Activated CD4-positive, alpha-beta T cell treated with anti-CD3 and anti-CD28 coated beads, Interleukin-2, Interleukin-4, amounts not matched to agents 100 ng/mL and 50 ng/mL, durations not matched to agents 16 hours and 8 hours (primary cell): ENCODE data around the gene EFNB2.

Source experiments
- DNase-seq: peaks from one replicate; pipeline ENCODE4 v3.0.0-alpha.2; 2020; ENCODE audit warnings: low spot score

The EFNB2 gene, protein sequence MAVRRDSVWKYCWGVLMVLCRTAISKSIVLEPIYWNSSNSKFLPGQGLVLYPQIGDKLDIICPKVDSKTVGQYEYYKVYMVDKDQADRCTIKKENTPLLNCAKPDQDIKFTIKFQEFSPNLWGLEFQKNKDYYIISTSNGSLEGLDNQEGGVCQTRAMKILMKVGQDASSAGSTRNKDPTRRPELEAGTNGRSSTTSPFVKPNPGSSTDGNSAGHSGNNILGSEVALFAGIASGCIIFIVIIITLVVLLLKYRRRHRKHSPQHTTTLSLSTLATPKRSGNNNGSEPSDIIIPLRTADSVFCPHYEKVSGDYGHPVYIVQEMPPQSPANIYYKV

DNA sequence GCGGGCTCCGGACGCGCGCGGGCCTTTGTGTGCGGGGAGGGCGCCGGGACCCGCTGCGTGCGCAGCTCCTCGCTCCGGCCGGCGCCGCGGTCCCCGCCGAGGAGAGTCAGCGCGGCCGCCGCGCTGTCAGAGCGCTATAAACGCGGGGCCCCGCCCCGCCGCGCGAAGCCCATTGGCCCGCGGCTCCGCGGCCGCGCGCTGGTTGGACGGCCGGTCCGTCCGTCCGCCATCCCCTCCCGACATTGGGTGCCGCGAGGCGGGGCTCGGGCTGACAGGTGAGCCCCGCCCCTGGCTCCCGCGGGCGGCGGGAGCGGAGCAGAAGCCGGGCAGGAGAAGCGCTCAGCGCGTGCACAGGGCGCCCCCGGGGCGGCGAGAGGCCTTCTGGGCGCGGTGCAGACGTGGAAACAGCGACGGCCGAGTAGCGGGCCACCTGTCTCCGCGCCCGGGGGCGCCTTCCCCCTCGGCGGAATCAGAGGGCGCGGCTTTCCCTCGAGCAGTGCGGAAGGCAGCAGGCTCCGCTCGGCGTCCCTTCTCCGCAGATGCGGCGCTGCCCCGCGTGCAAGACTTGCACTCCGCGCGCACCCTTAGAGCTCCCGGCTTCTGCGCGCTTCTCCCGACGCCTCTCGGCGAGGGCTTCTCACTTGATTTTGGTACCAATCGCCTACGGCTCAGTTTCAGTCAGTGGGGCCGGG lies at the start of gene EFNB2:
TSS of gene EFNB2 (minus strand) at position 111 of the 692 bp plus-strand sequence. CDS start 698 bp downstream, outside the sequence.
- peak; percentile 87 for DNase-seq

DNA sequence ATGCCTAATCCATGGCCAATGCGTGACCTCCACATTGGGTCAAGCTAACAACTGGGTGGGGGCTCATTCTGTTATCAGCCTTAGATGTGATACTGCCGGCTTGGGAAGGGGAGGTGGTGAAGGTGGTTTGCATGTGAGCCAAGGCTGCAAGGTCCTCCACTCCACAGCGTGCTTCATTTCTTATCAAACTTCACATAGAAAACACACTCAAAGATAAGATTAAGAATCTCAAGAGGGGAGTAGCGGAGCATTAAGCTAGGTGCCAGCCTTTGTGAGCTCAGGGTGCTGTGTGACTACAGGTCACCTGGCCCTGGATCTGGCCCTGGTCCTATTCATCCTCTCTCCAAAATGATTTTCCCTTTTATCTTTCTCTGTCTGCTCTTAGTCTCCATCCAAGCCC lies 45.8 kb upstream of the EFNB2 start:
- no peak for DNase-seq

DNA sequence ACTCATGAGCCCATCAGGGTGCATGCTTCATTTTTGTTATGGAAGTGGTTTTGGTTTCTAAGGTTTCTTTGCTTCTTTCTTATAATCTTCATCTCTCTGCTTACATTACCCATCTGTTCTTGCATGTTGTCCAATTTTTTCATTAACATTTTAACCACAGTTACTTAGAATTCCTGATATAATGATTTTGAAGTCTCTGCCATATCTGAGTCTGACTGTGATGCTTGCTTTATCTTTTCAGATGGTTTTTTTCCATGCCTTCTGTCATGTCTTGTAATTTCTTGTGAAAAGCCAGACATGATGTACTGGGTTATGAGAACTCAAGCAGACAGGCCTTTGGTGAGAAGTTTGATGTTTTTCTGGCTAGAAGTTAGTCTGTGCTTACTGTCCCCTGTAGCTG lies 40.4 kb upstream of the EFNB2 start:
- DNase-seq, result no peak

DNA sequence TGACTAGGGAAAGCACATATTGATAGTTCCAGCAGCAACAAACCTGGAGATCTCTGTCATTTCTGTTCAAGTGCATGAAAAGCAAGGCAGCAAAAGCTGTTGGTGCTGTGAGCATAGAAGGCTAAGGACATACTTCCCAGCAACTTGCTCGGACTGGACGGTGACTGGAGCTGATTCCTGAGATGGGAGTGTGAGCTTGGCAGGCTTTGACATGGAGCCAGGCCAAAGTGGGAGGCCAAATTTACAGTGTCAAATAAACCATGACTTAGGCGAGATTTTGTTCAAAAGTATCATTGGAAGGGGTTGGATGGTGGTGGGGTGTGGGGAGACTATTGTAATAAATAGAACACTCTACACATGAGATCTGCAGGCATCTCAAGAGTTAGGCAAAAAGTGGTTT lies 38.4 kb upstream of the EFNB2 start:
- DNase-seq, result no peak

GRCh38 chr13:106573284-106573846 lies 37.9 kb upstream of the EFNB2 start:
- no peak for DNase-seq

DNA sequence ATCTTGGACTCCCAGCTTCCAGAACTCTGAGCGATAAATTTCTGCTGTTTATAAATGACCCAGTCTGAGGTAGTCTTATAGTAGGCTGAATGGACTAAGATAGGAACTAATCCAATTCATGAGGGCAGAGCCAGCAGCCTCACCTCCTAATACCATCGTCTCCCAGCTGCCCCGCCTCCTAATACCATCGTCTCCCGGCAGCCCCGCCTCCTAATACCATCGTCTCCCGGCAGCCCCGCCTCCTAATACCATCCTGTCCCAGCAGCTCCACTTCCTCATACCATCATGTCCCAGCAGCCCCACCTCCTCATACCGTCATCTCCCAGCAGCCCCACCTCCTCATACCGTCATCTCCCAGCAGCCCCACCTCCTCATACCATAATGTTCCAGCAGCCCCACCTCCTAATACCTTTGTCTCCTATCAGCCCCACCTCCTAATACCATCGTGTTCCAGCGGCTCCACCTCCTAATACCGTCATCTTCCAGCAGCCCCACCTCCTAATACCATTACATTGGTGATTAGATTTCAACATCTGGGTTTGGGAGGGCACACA lies 34.9 kb upstream of the EFNB2 start:
- DNase-seq, result peak; percentile 12

DNA sequence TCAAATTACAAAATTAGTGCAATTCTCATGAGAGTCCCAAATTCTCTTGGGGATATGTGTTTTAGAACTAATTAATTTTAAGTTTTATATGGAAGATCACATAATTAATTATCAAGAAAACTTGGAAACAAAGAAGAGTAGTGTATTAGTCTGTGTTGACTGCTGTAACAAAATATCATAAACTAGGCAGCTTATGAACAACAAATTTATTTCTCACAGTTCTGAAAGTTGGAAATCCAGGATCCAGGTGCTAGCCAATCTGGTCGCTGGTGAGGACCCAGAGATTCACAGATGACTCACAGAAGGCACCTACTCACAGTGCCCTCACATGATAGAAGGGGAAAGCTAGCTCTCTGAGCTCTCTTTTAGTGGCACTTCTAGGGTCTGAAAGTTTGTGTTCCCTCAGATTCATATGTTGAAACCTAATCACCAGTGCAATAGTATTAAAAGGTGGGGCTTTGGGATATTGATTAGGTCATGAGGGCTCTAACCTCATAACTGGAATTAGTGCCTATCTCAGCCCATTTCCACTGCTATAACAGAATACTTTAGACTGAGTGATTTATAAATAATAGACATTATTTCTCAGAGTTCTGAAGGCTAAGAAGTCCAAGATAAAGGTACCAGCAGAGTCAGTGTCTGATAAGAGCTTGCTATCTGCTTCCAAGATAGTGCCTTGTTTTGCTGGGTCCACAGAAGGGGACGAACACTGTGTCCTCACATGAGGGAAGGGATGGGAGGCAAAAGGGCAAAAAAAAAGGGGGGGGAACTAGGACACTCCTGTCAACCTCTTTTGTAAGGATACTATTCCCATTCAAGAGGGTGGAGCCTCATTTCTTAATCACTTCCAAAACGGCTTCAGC lies 34.0 kb upstream of the EFNB2 start:
- no peak for DNase-seq

DNA sequence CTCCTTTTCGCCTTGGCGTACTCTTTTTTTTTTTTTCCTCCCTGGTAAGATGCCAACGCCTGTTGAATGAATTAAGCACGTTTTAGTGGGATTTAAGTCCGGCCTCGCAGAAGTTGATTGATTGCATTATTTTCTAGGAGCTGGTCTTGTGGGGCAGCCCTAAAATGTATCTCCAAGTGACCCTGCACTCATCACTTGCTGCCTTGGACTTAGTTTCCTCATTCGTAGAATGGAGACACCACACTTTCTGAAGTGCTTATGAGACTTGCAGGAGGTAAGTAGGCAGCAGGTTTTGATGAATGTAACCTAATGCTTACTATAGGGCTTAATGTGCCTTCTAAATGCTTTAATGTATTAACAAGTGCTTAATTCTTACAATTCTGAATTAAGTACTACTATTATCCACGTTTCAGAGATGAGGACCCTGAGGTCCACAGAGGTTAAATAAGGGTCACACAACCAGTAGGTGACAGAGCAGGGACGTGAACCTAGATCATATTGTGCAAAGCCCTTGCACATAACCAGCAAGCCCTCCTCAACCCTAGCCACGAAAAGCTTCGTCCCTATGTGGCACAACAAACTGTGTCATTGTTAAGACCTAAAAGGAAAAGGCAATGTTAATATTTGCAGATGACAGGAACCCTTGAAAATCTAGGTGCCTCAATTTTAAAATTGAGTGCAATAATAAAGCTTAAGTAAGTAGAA lies 33.0 kb upstream of the EFNB2 start:
- DNase-seq, result no peak

DNA sequence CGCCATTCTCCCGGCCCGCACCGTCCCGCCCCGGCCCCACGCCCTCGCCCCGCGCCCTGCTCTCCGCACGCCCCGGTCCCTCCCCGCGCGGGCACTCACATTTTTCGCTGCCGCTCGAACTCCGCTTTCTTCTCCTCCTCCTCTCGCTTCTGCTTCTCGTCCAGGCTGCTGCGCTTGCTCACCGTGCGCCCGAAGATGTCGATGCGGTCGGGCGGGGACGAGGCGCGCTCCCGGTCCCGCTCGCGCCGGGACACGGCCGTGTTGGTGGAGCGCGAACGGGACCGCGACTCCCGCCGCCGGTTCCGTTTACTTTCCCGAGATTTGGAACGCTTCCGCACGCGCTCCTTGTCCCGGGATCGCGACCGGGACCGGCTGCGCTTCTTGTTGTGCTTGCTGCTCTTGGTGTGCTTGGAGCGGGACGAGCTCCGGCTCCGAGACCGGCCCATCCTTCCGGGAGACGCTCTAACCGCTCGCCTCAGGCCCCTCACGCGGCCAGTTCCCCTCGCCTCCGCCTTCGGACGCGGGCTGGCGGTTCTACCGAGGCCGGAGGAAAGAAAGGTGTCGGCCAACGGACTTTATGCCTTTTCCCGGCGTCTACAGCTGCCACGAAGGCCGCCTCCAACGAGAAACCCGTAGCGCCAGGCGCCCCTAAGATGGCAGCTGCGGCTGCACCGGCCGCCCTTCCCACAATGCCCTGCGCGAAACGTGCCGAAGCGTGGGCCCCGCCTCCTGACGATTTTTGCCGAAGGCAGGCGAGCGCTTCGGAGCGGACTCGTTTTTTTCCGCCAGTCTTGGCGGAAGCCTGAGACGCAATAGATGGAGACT lies 32.2 kb upstream of the EFNB2 start, which contains the start of gene ARGLU1:
TSS of gene ARGLU1 (minus strand) at position 664 of the 825 bp plus-strand sequence. CDS start at position 446, 218 bp downstream.
- peak; percentile 95 for DNase-seq

GRCh38 chr13:106566641-106567473 lies 31.4 kb upstream of the EFNB2 start:
- peak; percentile 59 for DNase-seq

- no peak for DNase-seq
Measured at GRCh38 chr13:106565127-106565775, 29.8 kb upstream of the EFNB2 start.

GRCh38 chr13:106562301-106562700 lies 26.8 kb upstream of the EFNB2 start:
- DNase-seq, result no peak

DNA sequence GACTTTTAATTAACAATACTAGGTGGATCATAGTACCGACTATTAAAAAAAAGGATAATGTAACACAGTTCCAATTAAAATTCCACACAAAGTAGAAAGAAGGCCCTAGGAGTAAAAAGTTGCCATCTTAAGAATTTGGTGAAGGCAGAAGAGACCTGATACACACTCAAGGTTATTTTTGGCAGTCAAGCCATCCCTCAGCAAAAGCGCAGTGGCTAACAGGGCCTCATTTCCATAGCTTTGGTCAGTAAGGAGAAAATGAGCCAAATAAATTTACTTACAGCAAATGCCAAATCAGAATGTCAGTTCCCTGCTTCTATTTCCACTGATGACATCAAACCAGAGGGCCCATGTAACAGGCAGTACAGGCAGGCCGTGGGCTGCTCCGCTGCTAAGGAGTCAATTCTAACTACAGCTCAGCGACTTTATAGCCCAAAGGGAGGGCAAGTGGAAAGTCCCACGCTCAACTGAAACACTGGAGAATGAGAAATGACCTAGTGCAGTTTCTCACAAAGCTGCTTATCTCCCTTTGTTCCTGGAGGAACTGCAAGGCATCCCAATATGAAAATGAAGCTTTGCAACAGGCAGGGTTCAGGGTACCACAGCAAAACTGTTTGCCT lies 26.2 kb upstream of the EFNB2 start:
- DNase-seq, result peak; percentile 69

DNA sequence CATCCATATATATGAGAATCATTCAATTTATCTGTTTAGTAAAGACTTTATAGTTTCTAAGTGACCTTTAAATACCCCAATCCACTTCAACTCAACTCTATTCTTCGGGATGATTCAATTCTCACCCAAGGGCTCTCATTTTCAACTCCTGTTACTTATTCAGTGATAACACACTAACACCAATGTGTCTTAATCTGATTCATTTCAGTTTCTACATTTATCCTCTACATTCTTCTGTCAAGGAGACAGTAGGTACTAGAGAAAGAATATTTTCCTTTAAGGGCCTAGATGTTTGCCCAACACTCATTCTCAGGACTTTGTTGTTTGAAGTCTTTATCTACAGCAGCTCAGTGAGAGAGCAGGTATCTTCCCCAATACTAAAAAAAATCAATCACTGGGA lies 25.4 kb upstream of the EFNB2 start:
- peak; percentile 64 for DNase-seq

DNA sequence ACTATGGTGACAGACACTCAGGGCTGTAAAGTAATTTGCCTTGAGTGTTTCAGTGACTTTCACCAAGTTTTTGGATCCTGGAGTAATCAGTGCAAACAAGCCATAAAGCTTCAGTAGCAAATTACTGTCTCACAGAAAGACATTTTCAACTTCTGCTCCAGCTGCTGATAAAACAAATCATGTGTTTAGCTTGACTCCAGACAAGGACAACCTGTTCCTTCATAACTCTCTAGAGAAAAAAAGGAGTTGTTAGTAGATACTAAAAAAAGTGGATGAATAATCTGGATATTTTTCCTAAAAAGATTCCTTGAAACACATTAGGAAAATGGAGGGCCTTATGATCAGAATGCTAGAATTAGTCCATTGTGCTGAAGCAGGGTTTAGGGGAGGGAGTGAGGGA lies 23.1 kb upstream of the EFNB2 start:
- no peak for DNase-seq

DNA sequence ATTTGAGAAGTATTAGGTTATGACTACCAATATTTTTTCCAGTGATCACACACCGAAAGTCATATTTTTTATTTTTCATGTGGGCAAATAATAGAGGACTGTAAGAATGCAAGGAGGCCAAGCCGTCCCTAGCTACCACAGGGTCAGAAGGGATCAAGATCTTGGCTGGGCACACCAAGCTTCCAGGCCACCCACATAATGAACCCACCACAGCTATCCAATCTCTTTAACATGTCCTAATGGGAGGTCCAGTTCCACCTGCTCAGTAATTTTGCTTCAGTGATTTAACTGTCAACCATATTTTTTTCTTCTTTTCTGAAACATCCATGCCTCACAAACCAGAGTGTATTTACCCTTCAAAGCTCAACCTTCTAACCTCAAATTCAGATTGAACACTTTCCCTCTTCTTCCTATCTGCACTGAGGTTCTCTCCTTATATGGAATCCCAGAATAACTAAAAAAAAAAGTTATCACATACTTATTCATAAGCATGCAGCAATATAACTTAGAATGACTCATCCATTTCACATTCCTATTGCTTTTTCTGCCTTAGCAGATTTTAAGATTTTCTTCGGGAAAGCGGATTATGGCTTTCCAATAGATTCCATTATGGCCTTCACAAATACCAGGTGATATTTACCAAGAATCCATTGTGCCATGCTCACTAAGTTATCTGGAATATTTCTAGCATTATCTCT lies 20.3 kb upstream of the EFNB2 start:
- no peak for DNase-seq

DNA sequence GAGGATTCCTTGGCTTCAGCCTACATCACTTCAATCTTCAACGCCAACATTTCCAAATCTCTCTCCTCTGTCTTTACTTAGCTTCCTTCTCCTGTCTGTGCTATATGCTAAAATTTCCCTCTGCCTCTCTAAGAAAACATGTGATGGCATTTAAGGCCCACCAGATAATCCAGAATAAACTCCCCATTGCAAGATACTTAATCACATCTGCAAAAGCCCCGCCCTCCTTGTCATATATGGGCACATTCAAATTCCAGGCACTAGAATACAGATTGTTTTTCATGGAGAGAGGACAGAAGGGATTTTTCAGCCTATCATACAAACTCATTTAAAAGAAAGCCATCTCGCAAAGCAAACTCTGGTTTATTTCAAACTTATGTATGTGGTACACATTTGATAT lies 16.3 kb upstream of the EFNB2 start:
- DNase-seq, result no peak

GRCh38 chr13:106551350-106551749 lies 15.9 kb upstream of the EFNB2 start:
- no peak for DNase-seq
